HL-60 (cell line): ENCODE measurements around the gene LCA5L.

Experiments
- GABPA ChIP-seq: IDR thresholded peaks from 2 replicates; pipeline ENCODE4 v1.6.1; 2012; ENCODE audit warnings: low read depth
- TF ChIP-seq, protein P1 (sequence below): IDR thresholded peaks from one replicate; pipeline ENCODE4 v1.5.1; 2011; ENCODE audit warnings: low read length, control low read depth, inconsistent platforms; ENCODE audit not compliant: insufficient read depth

- TF ChIP-seq, protein P1, sequence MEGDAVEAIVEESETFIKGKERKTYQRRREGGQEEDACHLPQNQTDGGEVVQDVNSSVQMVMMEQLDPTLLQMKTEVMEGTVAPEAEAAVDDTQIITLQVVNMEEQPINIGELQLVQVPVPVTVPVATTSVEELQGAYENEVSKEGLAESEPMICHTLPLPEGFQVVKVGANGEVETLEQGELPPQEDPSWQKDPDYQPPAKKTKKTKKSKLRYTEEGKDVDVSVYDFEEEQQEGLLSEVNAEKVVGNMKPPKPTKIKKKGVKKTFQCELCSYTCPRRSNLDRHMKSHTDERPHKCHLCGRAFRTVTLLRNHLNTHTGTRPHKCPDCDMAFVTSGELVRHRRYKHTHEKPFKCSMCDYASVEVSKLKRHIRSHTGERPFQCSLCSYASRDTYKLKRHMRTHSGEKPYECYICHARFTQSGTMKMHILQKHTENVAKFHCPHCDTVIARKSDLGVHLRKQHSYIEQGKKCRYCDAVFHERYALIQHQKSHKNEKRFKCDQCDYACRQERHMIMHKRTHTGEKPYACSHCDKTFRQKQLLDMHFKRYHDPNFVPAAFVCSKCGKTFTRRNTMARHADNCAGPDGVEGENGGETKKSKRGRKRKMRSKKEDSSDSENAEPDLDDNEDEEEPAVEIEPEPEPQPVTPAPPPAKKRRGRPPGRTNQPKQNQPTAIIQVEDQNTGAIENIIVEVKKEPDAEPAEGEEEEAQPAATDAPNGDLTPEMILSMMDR: no peak
- no peak for TF ChIP-seq GABPA
Observed at GRCh38 chr21:39430016-39430415, 15.6 kb downstream of the LCA5L start.
